ENCODE data around the gene TOX2.

Gene TOX2

DNA sequence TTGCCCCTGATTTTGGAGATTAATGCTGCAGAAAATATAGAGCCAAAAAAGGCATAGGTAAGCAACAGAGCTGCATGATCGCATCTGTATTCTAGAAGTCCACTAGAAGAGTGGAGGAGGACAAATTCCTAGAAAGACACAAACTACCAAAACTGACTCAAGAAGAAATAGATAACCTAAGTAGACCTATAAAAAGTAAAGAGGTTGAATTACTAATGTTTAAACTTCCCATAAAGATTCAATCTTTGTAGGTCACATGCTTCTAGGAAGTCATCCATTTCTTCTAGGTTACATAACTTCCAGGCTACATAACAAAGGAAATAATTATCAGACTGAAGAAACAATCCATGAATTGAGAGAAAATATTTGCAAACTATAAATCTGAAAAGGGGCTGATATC lies 187.9 kb downstream of the TOX2 start:
- FAIRE-seq (no peak), DNase-seq (ENCODE audit: insufficient read length) (no peak)
- TF ChIP-seq POLR2A (IDR thresholded peaks at IDR 0.05; ENCODE audit: low read depth, low read length) (no peak), TAF1 (IDR thresholded peaks at IDR 0.05; ENCODE audit: borderline replicate concordance, low read depth, low read length) (no peak), POLR2AphosphoS5 (IDR thresholded peaks at IDR 0.05; ENCODE audit: low read depth, low read length) (no peak)

DNA sequence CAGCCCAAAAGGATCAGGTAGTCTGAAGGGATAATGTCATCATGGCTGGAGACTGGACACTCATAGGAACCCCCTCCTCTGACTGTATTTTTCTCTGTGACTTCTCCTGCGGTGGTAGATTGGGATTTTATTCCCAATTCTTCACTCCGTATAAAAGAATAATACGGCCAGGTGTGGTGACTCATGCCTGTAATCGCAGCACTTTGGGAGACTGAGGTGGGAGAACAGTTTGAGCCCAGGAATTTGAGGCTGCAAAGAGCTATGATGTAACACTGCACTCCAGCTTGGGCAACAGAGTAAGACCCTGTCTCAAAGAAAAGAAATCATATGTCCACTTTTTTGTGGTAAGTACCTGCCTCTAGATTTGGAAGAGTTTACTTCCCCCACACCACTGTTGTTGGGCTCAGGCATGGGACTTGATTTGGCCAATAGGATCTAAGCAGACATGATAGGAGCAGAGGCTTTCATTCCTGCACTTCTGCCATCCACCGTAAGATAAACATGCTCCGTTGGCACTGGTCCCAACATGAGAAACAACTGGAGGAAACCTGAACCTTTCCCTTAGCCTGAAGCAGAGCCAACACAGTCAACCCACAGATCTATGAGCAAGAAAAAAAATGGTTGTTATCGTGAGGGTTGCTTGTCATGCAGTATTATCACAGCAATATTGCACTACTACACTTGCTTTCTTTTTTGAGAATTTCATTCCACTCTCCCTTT lies 190.3 kb downstream of the TOX2 start:
- FAIRE-seq = no peak
- no peak for DNase-seq (ENCODE audit: insufficient read length)
- TF ChIP-seq POLR2A (IDR thresholded peaks at IDR 0.05; ENCODE audit: low read depth, low read length) (no peak), POLR2AphosphoS5 (IDR thresholded peaks at IDR 0.05; ENCODE audit: low read depth, low read length) (no peak), TAF1 (IDR thresholded peaks at IDR 0.05; ENCODE audit: borderline replicate concordance, low read depth, low read length) (no peak)

- DNase-seq (ENCODE audit: insufficient read length) (no peak), FAIRE-seq (no peak)
- TF ChIP-seq TAF1 (IDR thresholded peaks at IDR 0.05; ENCODE audit: borderline replicate concordance, low read depth, low read length) = no peak
- no peak for TF ChIP-seq POLR2AphosphoS5 (IDR thresholded peaks at IDR 0.05; ENCODE audit: low read depth, low read length)
- no peak for TF ChIP-seq POLR2A (IDR thresholded peaks at IDR 0.05; ENCODE audit: low read depth, low read length)
Observed at GRCh38 chr20:44106615-44107014, 192.0 kb downstream of the TOX2 start.

DNA sequence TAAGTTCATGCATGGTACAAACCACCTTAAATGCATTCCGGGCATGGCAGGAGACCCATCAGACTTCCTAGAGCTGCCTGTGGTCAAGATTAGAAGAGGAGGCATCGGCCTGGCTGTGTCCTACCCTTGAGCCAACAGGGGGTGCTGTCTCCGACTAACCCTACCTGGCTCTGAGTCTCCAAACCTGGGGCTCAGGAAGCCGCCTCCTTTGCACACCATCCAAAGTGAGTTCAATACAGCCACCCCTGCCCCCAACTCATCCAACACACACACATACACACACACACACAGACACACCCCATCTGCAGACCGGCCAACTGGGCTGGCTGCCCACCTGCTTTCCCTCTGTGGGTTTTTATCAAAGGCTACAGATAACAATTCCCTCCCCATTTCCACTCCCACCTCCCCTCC lies 195.3 kb downstream of the TOX2 start:
- no peak for FAIRE-seq
- TF ChIP-seq POLR2A (IDR thresholded peaks at IDR 0.05; ENCODE audit: low read depth, low read length) (no peak), TAF1 (IDR thresholded peaks at IDR 0.05; ENCODE audit: borderline replicate concordance, low read depth, low read length) (no peak)
- no peak for DNase-seq (ENCODE audit: insufficient read length)

- FAIRE-seq (no peak), DNase-seq (ENCODE audit: insufficient read length) (no peak)
- TF ChIP-seq POLR2AphosphoS5 (IDR thresholded peaks at IDR 0.05; ENCODE audit: low read depth, low read length) = no peak
- no peak for TF ChIP-seq TAF1 (IDR thresholded peaks at IDR 0.05; ENCODE audit: borderline replicate concordance, low read depth, low read length)
- no peak for TF ChIP-seq POLR2A (IDR thresholded peaks at IDR 0.05; ENCODE audit: low read depth, low read length)
Observed at GRCh38 chr20:44110816-44111568, 196.3 kb downstream of the TOX2 start.

DNA sequence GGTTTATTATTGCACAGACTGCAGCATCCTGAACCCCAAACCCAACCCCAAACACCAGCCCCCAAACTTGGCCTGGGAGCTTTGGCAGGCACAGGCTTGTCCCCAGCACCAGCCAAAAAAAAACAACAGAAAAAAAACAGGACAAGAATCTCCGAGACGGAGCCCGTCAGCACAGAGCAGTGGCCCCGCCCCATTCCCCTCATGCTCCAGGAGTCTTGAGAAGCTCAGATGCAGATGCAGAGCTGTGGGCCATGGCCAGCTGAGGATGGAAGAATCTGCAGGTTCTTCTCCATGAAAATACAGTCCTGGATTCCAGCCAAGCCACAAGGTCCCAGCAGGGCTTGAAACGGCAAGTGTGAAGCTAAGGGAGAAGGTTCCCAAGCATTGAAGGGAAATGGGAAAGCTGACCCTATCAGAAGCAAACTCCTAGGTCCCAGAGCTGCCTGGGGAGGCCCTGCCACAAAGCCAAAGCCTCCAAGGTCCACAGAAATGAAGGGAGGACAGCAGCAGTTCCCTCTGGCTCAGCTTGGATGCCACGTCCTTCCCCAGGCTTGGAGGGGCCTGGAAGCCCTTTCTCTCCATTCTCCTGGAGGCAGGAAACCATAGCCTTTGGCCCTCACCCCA lies 197.2 kb downstream of the TOX2 start:
- no peak for DNase-seq (ENCODE audit: insufficient read length)

GRCh38 chr20:44112456-44112855 lies 197.8 kb downstream of the TOX2 start:
- TF ChIP-seq TAF1 (IDR thresholded peaks at IDR 0.05; ENCODE audit: borderline replicate concordance, low read depth, low read length) (no peak), POLR2A (IDR thresholded peaks at IDR 0.05; ENCODE audit: low read depth, low read length) (no peak), POLR2AphosphoS5 (IDR thresholded peaks at IDR 0.05; ENCODE audit: low read depth, low read length) (no peak)
- no peak for FAIRE-seq
- DNase-seq (ENCODE audit: insufficient read length) = no peak

More for the DNA sequence above, 197.2 kb downstream of the TOX2 start:
- FAIRE-seq = no peak
- TF ChIP-seq TAF1 (IDR thresholded peaks at IDR 0.05; ENCODE audit: borderline replicate concordance, low read depth, low read length) (no peak), POLR2AphosphoS5 (IDR thresholded peaks at IDR 0.05; ENCODE audit: low read depth, low read length) (no peak), POLR2A (IDR thresholded peaks at IDR 0.05; ENCODE audit: low read depth, low read length) (no peak)

DNA sequence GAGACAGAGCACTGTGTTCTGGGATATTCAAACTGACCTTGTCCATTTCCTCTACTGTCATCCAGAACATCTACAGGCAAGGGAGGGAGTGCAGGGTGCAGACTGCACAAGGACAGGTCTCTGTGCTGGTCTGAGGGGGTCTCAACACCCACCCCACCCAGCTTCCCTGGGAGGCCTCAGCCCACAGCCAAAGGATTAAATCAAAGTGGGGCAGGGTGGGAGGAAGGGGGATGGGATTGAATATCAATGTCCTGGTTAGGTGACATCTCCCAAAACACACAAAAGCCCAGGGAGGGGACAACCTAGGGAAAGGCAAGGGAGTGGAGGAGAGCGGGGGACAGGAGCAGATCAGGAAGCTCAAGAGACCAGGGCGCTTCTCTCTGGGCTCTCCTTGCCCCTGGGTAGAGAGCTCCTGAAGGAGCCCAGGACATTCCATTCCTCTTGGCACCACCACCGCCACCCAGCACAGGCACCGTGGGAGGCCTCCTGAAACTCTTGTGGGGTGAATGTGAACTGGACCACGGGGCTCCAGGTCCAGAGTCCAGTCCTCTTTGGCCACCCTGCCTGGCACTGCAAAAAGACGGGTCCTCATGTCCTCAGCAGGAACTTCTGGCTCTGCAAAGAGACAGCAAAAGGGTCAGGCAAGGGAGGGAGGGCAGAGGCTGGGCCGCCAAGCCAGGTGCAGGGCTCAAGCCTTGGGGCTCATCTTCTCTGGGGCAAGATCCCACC lies 198.4 kb downstream of the TOX2 start:
- FAIRE-seq (no peak), DNase-seq (ENCODE audit: insufficient read length) (no peak)
- TF ChIP-seq POLR2AphosphoS5 (IDR thresholded peaks at IDR 0.05; ENCODE audit: low read depth, low read length) (no peak), TAF1 (IDR thresholded peaks at IDR 0.05; ENCODE audit: borderline replicate concordance, low read depth, low read length) (no peak), POLR2A (IDR thresholded peaks at IDR 0.05; ENCODE audit: low read depth, low read length) (no peak)

- TF ChIP-seq POLR2AphosphoS5 (IDR thresholded peaks at IDR 0.05; ENCODE audit: low read depth, low read length) (no peak), TAF1 (IDR thresholded peaks at IDR 0.05; ENCODE audit: borderline replicate concordance, low read depth, low read length) (no peak), POLR2A (IDR thresholded peaks at IDR 0.05; ENCODE audit: low read depth, low read length) (no peak)
Observed at GRCh38 chr20:44113618-44114376, 199.1 kb downstream of the TOX2 start.

DNA sequence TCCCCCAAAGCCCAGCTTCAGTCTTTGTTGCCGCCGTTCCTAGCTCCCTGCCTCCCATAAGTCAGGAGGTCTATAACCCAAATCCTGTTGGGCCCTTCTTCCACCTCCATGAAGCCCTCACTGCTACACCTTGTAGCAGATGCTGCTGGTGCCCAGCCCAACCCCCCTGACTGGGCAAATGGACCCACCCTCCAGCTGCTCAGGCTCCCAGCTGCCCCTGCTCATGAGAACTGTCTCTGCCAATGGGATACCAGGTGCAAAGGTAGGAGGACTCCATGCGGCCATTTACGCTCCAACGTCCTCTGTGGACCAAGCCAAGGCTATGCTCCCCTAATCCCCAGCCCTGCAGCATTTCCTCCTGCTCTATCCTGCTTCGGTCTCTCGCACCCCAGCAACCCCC lies 200.5 kb downstream of the TOX2 start:
- TF ChIP-seq POLR2A (IDR thresholded peaks at IDR 0.05; ENCODE audit: low read depth, low read length) (no peak), TAF1 (IDR thresholded peaks at IDR 0.05; ENCODE audit: borderline replicate concordance, low read depth, low read length) (no peak), POLR2AphosphoS5 (IDR thresholded peaks at IDR 0.05; ENCODE audit: low read depth, low read length) (no peak)
- DNase-seq (ENCODE audit: insufficient read length) (no peak), FAIRE-seq (no peak)

More at GRCh38 chr20:44113618-44114376, 199.1 kb downstream of the TOX2 start:
- DNase-seq (ENCODE audit: insufficient read length) (no peak), FAIRE-seq (no peak)

Data from GM12892 (cell line).